ENCODE data around the gene SAMD4B. TPM values are rescaled to one million over a fixed set of nuclear protein-coding genes. Genes with fewer than 3 reads are reported as not detected.

Gene SAMD4B
- total RNA-seq, 2 donors from 2014 or later = 101 to 153 TPM

DNA sequence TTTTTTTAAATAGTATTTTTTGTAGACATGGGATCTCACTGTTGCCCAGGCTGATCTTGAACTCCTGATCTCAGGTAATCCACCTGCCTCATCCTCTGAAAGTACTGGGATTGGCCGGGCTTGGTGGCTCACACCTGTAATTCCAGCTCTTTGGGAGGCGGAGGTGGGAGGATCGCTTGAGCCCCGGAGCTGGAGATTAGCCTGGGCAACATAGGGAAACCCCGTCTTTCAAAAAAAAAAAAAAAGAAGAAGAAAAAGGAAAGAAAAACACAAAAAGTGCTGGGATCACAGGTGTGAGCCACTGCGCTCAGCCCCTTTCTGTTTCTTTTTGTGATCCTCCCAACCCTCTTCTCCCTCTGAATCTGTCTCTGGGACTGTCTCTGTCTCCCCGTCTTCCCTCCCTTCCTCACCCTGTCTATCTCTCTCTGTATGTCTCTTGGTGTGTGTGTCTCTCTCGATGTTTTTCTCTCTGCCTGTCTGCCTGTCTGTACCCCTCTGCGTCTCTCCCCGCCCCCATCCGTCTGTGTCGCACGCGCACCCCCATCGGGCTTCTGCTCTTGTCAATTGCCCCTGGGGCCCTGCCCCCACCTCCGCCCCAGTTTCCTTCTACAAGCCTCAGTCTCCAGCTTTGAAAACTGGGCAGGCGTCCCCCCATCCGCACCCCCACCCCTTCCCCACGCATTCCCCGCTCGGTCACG, 63.9 kb downstream of the SAMD4B start:
- peak overlapping the region; percentile 100 for H3K27ac ChIP-seq
- peak; percentile 78 for DNase-seq (ENCODE audit: low spot score)
- H3K36me3 ChIP-seq = peaks cover 20% of the 10 kb centered on the region
- peaks cover 23 to 44% of the 10 kb centered on the region in 2 donors for H3K4me1 ChIP-seq (ENCODE audit: control insufficient read depth in 1 of 2, low read depth in 2 of 2)
- H3K9me3 ChIP-seq = no peaks in the 10 kb centered on the region
- H3K4me3 ChIP-seq = peak overlapping the region; percentile 94
- TF ChIP-seq, protein P1, sequence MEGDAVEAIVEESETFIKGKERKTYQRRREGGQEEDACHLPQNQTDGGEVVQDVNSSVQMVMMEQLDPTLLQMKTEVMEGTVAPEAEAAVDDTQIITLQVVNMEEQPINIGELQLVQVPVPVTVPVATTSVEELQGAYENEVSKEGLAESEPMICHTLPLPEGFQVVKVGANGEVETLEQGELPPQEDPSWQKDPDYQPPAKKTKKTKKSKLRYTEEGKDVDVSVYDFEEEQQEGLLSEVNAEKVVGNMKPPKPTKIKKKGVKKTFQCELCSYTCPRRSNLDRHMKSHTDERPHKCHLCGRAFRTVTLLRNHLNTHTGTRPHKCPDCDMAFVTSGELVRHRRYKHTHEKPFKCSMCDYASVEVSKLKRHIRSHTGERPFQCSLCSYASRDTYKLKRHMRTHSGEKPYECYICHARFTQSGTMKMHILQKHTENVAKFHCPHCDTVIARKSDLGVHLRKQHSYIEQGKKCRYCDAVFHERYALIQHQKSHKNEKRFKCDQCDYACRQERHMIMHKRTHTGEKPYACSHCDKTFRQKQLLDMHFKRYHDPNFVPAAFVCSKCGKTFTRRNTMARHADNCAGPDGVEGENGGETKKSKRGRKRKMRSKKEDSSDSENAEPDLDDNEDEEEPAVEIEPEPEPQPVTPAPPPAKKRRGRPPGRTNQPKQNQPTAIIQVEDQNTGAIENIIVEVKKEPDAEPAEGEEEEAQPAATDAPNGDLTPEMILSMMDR (IDR thresholded peaks at IDR 0.05) = no peak
- ATAC-seq (ENCODE audit: insufficient number of reproducible peaks, low FRiP score, low read depth) = no peak
- no peaks in the 10 kb centered on the region for H3K27me3 ChIP-seq (replicated peaks; ENCODE audit: insufficient read depth)

DNA sequence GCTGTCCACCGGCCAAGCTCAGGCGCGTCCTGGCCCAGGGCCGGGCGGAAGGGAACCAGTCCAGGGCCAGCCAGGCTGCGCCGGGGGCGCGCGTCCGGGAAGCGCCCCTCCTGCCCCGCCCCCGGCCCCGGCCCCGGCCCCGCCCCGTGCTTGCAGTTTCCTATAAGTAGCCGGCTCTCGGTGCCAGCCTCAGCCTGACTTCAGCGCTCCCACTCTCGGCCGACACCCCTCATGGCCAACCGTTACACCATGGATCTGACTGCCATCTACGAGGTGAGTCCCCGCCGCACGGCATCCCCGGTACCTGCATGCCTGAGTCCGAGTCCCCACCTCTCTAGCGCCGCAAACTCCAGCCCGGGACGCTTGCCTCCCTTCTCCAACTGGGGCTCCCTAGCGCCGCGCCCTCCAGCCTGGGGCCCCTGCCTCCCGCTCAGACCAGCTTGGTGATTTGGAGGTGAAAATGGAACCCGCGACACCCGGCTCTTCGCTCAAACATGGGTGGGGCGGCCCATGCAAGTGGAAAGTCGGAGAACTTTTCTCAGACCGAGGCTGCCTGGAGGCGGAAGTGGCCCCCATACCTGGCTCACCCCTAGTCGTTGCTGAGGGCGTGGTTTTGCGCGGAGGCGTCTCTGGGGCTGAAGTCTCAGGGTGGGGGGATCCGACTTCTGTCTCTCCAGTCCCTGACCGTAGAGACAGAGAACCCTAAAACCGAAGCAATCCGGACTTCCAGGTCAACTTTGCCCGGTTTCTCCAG, 64.6 kb downstream of the SAMD4B start, which contains the start of gene ZFP36:
TSS of gene ZFP36 (plus strand) at position 192 of the 754 bp plus-strand sequence. CDS start at position 250, 58 bp downstream.
- H3K27ac ChIP-seq = peak within 1 kb of the TSS; percentile 100
- ATAC-seq (ENCODE audit: insufficient number of reproducible peaks, low FRiP score, low read depth) = peak; percentile 22
- H3K9me3 ChIP-seq = no peaks in the 10 kb centered on the region
- H3K27me3 ChIP-seq (replicated peaks; ENCODE audit: insufficient read depth) = no peaks in the 10 kb centered on the region
- peaks cover 23 to 43% of the 10 kb centered on the region in 2 donors for H3K4me1 ChIP-seq (ENCODE audit: control insufficient read depth in 1 of 2, low read depth in 2 of 2)
- TF ChIP-seq, protein P1 (IDR thresholded peaks at IDR 0.05) = no peak
- peaks cover 20% of the 10 kb centered on the region for H3K36me3 ChIP-seq
- H3K4me3 ChIP-seq = peak within 1 kb of the TSS; percentile 94
- peak; percentile 77 for DNase-seq (ENCODE audit: low spot score)

DNA sequence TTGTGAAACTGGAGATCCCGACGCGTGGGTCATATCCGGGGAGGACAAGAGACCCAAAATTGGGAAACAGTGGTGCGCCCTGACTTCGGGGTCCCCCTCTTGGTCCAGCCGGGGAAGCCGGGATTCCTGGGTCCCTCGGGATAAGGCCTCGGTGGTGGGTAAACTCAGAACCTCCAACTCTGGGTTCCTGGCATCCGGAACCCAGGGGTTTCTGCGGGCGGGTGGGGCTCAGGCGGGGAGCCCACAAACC, 65.1 kb downstream of the SAMD4B start:
- ATAC-seq (ENCODE audit: insufficient number of reproducible peaks, low FRiP score, low read depth) = no peak
- no peaks in the 10 kb centered on the region for H3K27me3 ChIP-seq (replicated peaks; ENCODE audit: insufficient read depth)
- no peaks in the 10 kb centered on the region for H3K9me3 ChIP-seq
- TF ChIP-seq, protein P1 (IDR thresholded peaks at IDR 0.05) = no peak
- peaks cover 23 to 38% of the 10 kb centered on the region in 2 donors for H3K4me1 ChIP-seq (ENCODE audit: control insufficient read depth in 1 of 2, low read depth in 2 of 2)
- H3K4me3 ChIP-seq = peak overlapping the region; percentile 94
- peaks cover 20% of the 10 kb centered on the region for H3K36me3 ChIP-seq
- DNase-seq (ENCODE audit: low spot score) = no peak
- H3K27ac ChIP-seq = peak overlapping the region; percentile 100

DNA sequence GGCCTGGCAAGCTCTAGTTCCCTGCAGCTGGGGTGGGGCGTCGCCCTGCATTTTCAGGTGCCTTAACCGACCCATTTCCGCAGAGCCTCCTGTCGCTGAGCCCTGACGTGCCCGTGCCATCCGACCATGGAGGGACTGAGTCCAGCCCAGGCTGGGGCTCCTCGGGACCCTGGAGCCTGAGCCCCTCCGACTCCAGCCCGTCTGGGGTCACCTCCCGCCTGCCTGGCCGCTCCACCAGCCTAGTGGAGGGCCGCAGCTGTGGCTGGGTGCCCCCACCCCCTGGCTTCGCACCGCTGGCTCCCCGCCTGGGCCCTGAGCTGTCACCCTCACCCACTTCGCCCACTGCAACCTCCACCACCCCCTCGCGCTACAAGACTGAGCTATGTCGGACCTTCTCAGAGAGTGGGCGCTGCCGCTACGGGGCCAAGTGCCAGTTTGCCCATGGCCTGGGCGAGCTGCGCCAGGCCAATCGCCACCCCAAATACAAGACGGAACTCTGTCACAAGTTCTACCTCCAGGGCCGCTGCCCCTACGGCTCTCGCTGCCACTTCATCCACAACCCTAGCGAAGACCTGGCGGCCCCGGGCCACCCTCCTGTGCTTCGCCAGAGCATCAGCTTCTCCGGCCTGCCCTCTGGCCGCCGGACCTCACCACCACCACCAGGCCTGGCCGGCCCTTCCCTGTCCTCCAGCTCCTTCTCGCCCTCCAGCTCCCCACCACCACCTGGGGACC, 65.6 kb downstream of the SAMD4B start:
- H3K4me3 ChIP-seq = peak overlapping the region; percentile 94
- H3K27me3 ChIP-seq (replicated peaks; ENCODE audit: insufficient read depth) = no peaks in the 10 kb centered on the region
- DNase-seq (ENCODE audit: low spot score) (no peak), ATAC-seq (ENCODE audit: insufficient number of reproducible peaks, low FRiP score, low read depth) (no peak)
- H3K4me1 ChIP-seq (ENCODE audit: control insufficient read depth in 1 of 2, low read depth in 2 of 2) = peaks cover 23 to 37% of the 10 kb centered on the region in 2 donors
- no peaks in the 10 kb centered on the region for H3K9me3 ChIP-seq
- TF ChIP-seq, protein P1 (IDR thresholded peaks at IDR 0.05) = no peak
- H3K36me3 ChIP-seq = peaks cover 20% of the 10 kb centered on the region
- H3K27ac ChIP-seq = peak overlapping the region; percentile 100

Measured in thoracic aorta (tissue), 2 donors.